HG03378 (cell line): ENCODE results near the gene FAM174A.

Experiments used
- ATAC-seq: cut with Tn5 transposase; IDR thresholded peaks from one replicate; pipeline ENCODE4 v1.9.1; 2021; ENCODE audit warnings: mild to moderate bottlenecking, moderate library complexity; ENCODE audit not compliant: unreplicated experiment

Gene FAM174A

GRCh38 chr5:100535060-100536005, at the start of gene FAM174A:
Gene FAM174A, plus strand, starts transcription at chr5:100535374. Its CDS starts 157 bp downstream, at chr5:100535531.
- peak; percentile 98 for ATAC-seq

DNA sequence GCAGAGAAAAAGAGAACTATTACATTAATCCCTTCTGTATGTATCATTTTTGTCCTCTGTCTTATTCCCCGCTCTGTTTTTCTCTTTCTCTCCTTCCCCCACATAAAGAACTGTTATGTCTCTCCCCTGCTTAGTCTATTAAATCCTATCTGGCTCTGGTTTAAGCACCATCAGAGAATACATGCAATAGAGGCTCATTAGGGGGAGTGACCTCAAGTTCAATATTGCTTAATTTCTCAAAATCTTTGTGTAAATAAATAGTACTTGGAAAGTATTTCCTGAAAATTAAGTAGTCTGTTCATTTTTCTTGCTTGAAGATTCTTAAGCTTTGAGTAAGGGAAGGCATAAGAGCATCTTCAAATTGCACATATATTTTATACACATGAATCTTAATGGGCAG, 41.2 kb upstream of the FAM174A start:
- ATAC-seq, result no peak

DNA sequence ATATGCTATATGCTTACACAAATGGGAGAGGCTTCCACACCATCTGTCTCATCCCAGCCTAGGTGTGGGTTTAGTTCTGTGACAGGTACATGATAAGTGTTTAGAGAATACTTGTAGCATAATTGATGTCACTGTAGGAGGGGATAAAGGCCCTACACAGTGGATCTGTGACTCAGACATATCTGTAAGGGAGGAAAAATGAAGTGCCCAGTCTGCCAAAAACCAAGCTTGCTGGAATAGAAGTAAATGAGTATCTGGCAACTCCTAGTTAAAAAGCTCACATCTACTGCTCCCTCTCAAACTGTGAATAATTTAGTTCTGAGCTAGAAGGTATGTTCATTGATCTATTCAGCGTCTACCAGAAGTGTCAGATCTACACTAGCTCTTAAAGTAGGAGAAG, 38.9 kb upstream of the FAM174A start:
- no peak for ATAC-seq

GRCh38 chr5:100502684-100503083, 32.5 kb upstream of the FAM174A start:
- ATAC-seq, result no peak

GRCh38 chr5:100505984-100506670, 29.0 kb upstream of the FAM174A start:
- no peak for ATAC-seq

GRCh38 chr5:100516285-100516684, 18.9 kb upstream of the FAM174A start:
- ATAC-seq, result peak; percentile 56

- ATAC-seq, result no peak
Observed at GRCh38 chr5:100517301-100517974, 17.7 kb upstream of the FAM174A start.

GRCh38 chr5:100518377-100518776, 16.8 kb upstream of the FAM174A start:
- ATAC-seq, result no peak

- ATAC-seq, result peak; percentile 61
Observed at GRCh38 chr5:100519075-100519474, 16.1 kb upstream of the FAM174A start.

DNA sequence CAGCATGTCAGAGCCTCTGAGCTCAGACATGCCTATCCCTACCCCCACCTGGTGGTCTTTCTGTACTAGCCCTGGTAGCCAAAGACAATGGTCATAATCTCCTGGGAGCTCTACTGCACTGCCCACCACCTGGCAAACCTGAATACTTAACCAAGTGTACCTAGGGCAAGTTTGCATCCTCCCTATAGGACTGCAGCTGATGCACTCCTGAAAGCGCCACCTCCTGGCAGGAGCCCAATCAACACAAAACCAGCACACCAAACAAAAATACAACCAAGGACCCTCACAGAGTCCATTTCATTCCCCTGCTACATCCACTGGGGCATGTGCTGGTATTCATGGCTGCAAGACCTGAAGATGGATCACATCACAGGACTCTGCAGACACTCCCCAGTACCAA, 14.8 kb upstream of the FAM174A start:
- no peak for ATAC-seq

DNA sequence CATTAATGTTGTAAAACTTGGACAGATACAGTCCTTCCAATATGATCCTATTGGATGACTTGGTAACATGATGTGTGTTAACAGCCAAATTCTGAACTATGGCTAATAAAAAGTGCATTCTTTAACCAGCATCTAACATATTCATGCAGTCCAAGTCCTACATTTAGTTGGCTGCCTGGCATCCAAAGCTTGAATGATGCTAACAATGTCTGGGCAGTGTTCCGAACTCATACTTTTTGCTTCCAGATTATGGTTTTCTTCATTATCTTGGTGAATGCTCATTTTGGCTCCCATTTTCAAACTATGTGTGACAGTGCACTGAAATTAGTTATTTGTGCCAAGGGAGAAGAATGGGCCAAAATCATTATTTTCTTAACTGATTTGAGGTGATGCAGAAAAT, 2.8 kb downstream of the FAM174A start:
- no peak for ATAC-seq

- no peak for ATAC-seq
Observed at GRCh38 chr5:100539519-100539918, 4.3 kb downstream of the FAM174A start.

- ATAC-seq, result no peak
Observed at GRCh38 chr5:100542086-100542485, 6.9 kb downstream of the FAM174A start.

- no peak for ATAC-seq
Observed at GRCh38 chr5:100546001-100546400, 10.8 kb downstream of the FAM174A start.

DNA sequence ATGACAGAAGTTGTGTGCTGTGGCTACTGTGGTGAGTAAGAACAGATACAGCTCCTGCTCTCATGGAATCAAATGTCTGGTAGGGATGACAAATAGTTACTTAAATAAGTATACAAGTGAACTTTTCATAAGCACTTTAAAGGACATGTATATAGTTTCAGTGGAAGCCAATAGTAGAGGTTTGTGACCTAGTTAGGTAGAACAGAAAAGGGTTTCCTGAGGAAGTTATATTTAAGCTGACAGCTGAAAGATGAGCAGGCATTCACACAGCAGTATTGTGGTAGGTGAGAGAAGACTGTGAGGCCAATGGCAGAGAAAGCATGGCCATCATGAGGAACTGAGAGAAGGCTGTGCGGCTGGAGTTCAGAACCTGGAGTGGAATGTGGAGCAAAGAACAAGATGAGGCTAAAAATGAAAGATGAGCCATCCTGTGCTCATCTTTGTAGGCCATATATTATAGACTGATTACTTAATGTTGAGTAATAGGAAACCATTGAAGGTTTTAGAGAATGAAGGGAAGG, 15.4 kb downstream of the FAM174A start:
- ATAC-seq, result peak; percentile 87

DNA sequence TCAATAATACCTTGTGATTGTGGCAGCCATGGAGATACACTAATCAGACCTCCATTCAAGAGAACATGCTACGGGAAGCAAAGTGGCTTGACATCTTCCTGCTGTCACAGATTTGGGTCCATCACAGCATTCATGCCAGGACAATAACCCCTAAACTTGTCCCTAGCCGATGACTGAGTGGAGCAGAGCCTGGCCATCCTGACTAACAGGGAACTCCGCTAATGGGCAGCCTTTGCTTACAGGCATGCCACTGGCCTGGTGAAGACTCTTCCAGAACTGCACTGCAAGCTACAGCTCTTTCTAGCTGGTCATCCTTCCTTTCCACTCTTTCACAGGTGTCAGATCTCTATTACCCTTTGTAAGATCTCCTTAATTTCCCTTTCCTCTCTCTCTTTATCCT, 16.0 kb downstream of the FAM174A start:
- ATAC-seq, result no peak

DNA sequence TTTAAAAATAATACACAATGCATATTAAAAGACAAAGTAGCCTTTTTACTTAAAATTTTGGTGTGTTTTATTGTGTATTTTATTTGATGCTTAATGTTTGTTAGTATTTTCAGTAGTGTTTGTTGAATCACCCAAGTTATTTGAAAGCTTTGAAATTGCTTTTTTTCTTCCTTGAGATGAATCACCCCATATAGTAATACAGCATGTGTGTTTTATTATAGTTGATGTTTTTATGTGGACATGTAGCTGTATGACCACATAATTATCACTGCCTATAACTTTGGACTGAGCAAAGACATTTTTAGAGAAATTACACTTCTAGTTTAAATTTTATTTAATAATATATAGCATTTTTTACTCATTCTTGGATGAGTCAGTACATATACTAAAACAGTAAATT, 18.0 kb downstream of the FAM174A start:
- no peak for ATAC-seq

GRCh38 chr5:100560860-100561259, 25.7 kb downstream of the FAM174A start:
- no peak for ATAC-seq

- ATAC-seq, result no peak
Observed at GRCh38 chr5:100562821-100563220, 27.6 kb downstream of the FAM174A start.

GRCh38 chr5:100566382-100567141, 31.4 kb downstream of the FAM174A start:
- ATAC-seq, result no peak

GRCh38 chr5:100574716-100575115, 39.5 kb downstream of the FAM174A start:
- no peak for ATAC-seq
